HEK293 (cell line): ENCODE measurements around the gene C19orf33.

Source experiments
- BCL11A ChIP-seq: fragments of 450-650 bp; formaldehyde crosslinking; IDR thresholded peaks from 2 replicates; pipeline ENCODE4 v1.5.1; 2016; ENCODE audit warnings: low read depth, missing biosample characterization, missing genetic modification characterization
- GLI4 ChIP-seq: fragments of 450-650 bp; formaldehyde crosslinking; IDR thresholded peaks from 2 replicates; pipeline ENCODE4 v1.5.1; 2016; ENCODE audit warnings: missing biosample characterization, missing genetic modification characterization
- GLIS1 ChIP-seq: fragments of 450-650 bp; formaldehyde crosslinking; IDR thresholded peaks from 2 replicates; pipeline ENCODE4 v1.5.1; 2016; ENCODE audit warnings: missing biosample characterization, missing genetic modification characterization
- KLF16 ChIP-seq: fragments of 450-650 bp; formaldehyde crosslinking; IDR thresholded peaks from 2 replicates; pipeline ENCODE4 v1.5.1; 2017; ENCODE audit warnings: missing biosample characterization, missing genetic modification characterization
- KLF9 ChIP-seq: fragments of 450-650 bp; formaldehyde crosslinking; IDR thresholded peaks from 2 replicates; pipeline ENCODE4 v1.5.1; 2016; ENCODE audit warnings: missing biosample characterization, missing genetic modification characterization, low read depth
- OSR2 ChIP-seq: fragments of 450-650 bp; formaldehyde crosslinking; IDR thresholded peaks from 2 replicates; pipeline ENCODE4 v1.5.1; 2016; ENCODE audit warnings: missing biosample characterization, missing genetic modification characterization
- PRDM1 ChIP-seq: fragments of 450-650 bp; formaldehyde crosslinking; IDR thresholded peaks from 2 replicates; pipeline ENCODE4; 2016; ENCODE audit warnings: missing biosample characterization, missing genetic modification characterization
- SETDB1 ChIP-seq: IDR thresholded peaks from one replicate; pipeline ENCODE4 v1.6.1; 2017; ENCODE audit warnings: mild to moderate bottlenecking, low read length, moderate library complexity, mixed read lengths; ENCODE audit not compliant: insufficient read length
- SP3 ChIP-seq: fragments of 450-650 bp; formaldehyde crosslinking; IDR thresholded peaks from 2 replicates; pipeline ENCODE4 v1.5.1; 2016; ENCODE audit warnings: missing biosample characterization, missing genetic modification characterization
- ZFP37 ChIP-seq: fragments of 450-650 bp; formaldehyde crosslinking; IDR thresholded peaks from 2 replicates; pipeline ENCODE4 v1.5.1; 2016; ENCODE audit warnings: missing biosample characterization, missing genetic modification characterization
- ZNF24 ChIP-seq: fragments of 450-650 bp; formaldehyde crosslinking; IDR thresholded peaks from 2 replicates; pipeline ENCODE4 v1.5.1; 2016; ENCODE audit warnings: missing biosample characterization, missing genetic modification characterization
- ZNF302 ChIP-seq: fragments of 450-650 bp; formaldehyde crosslinking; IDR thresholded peaks from 2 replicates; pipeline ENCODE4 v1.5.1; 2016; ENCODE audit warnings: missing biosample characterization, missing genetic modification characterization, low read depth
- ZNF529 ChIP-seq: fragments of 450-650 bp; formaldehyde crosslinking; IDR thresholded peaks from 2 replicates; pipeline ENCODE4 v1.5.1; 2017; ENCODE audit warnings: missing genetic modification characterization, missing biosample characterization; ENCODE audit not compliant: insufficient replicate concordance
- ZNF623 ChIP-seq: fragments of 450-650 bp; formaldehyde crosslinking; IDR thresholded peaks from 2 replicates; pipeline ENCODE4 v1.5.1; 2016; ENCODE audit warnings: missing biosample characterization, missing genetic modification characterization
- ZNF660 ChIP-seq: fragments of 450-650 bp; IDR thresholded peaks from 2 replicates; pipeline ENCODE4 v1.5.1; 2018; ENCODE audit warnings: missing biosample characterization, mild to moderate bottlenecking, missing genetic modification characterization
- ZNF664 ChIP-seq: fragments of 450-650 bp; formaldehyde crosslinking; IDR thresholded peaks from 2 replicates; pipeline ENCODE4 v1.5.1; 2016; ENCODE audit warnings: missing biosample characterization, missing genetic modification characterization
- ZNF677 ChIP-seq: fragments of 450-650 bp; IDR thresholded peaks from 2 replicates; pipeline ENCODE4 v1.5.0; 2018; ENCODE audit warnings: missing biosample characterization, mild to moderate bottlenecking, missing genetic modification characterization, moderate library complexity
- ZNF707 ChIP-seq: fragments of 450-650 bp; formaldehyde crosslinking; IDR thresholded peaks from 2 replicates; pipeline ENCODE4 v1.5.1; 2016; ENCODE audit warnings: missing biosample characterization, missing genetic modification characterization
- ZNF785 ChIP-seq: fragments of 450-650 bp; formaldehyde crosslinking; IDR thresholded peaks from 2 replicates; pipeline ENCODE4 v1.5.1; 2016; ENCODE audit warnings: missing biosample characterization, missing genetic modification characterization
- ZNF791 ChIP-seq: fragments of 450-650 bp; formaldehyde crosslinking; IDR thresholded peaks from 2 replicates; pipeline ENCODE4 v1.5.1; 2016; ENCODE audit warnings: missing biosample characterization, missing genetic modification characterization
- ZNF792 ChIP-seq: fragments of 450-650 bp; formaldehyde crosslinking; IDR thresholded peaks from 2 replicates; pipeline ENCODE4 v1.5.1; 2016; ENCODE audit warnings: missing biosample characterization, missing genetic modification characterization
- ZNF837 ChIP-seq: fragments of 450-650 bp; formaldehyde crosslinking; IDR thresholded peaks from 2 replicates; pipeline ENCODE4 v1.5.1; 2016; ENCODE audit warnings: missing biosample characterization, missing genetic modification characterization
- ZSCAN23 ChIP-seq: fragments of 450-650 bp; formaldehyde crosslinking; IDR thresholded peaks from 2 replicates; pipeline ENCODE4 v1.5.1; 2016; ENCODE audit warnings: missing biosample characterization, missing genetic modification characterization
- ZXDB ChIP-seq: fragments of 450-650 bp; formaldehyde crosslinking; IDR thresholded peaks from 2 replicates; pipeline ENCODE4 v1.5.1; 2016; ENCODE audit warnings: missing biosample characterization, missing genetic modification characterization
- TF ChIP-seq, protein P1 (sequence below): sonication (generic); formaldehyde crosslinking; IDR thresholded peaks from 2 replicates; pipeline ENCODE4 v1.8.1; 2022; ENCODE audit warnings: mild to moderate bottlenecking, moderate library complexity, missing genetic modification reagents
- TF ChIP-seq, protein P2 (sequence below): fragments of 450-650 bp; formaldehyde crosslinking; IDR thresholded peaks from 2 replicates; pipeline ENCODE4 v1.5.1; 2016; ENCODE audit warnings: missing biosample characterization, missing genetic modification characterization
- TF ChIP-seq, protein P3 (sequence below): fragments of 450-650 bp; formaldehyde crosslinking; IDR thresholded peaks from 2 replicates; pipeline ENCODE4 v1.5.1; 2017; ENCODE audit warnings: missing biosample characterization, missing genetic modification characterization
- TF ChIP-seq, protein P4 (sequence below): fragments of 450-650 bp; formaldehyde crosslinking; IDR thresholded peaks from 2 replicates; pipeline ENCODE4 v1.5.0; 2017; ENCODE audit warnings: missing biosample characterization, missing genetic modification characterization, borderline replicate concordance
- TF ChIP-seq, protein P5 (sequence below): fragments of 450-650 bp; formaldehyde crosslinking; IDR thresholded peaks from 2 replicates; pipeline ENCODE4 v1.5.1; 2016; ENCODE audit warnings: missing biosample characterization, missing genetic modification characterization
- TF ChIP-seq, protein P6 (sequence below): fragments of 450-650 bp; formaldehyde crosslinking; IDR thresholded peaks from 2 replicates; pipeline ENCODE4 v1.5.1; 2016; ENCODE audit warnings: missing biosample characterization, missing genetic modification characterization

The C19orf33 gene

DNA sequence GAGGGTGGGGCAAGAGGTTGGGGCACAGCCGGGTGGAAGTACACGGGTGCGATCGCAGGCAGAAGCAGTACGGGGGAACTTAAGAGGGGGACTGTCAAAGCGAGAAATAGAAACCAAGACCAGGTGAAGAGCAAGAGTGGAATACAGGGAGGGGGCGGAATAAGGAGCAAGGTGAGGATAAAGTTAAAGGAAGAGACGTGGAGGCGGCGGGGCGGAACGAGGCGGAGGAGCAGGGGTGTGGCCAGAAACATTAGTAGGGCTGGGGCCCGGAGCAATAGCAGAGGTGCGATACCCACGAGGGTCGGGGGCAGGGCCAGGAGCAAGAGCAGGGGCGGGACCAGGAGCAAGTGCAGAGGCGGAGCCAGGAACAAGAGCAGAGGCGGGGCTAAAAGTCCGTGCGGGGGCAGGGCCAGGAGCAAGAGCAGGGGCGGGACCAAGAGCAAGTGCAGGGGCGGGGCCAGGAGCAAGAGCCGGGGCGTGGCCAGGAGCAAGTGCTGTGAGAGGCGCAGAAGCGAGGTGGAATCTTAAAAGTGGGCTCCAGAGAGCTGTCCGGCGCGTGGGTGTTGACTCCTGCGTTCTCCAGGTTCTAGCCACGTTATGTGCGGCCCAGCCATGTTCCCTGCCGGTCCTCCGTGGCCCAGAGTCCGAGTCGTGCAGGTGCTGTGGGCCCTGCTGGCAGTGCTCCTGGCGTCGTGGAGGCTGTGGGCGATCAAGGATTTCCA, 32.7 kb downstream of the C19orf33 start (continued):
- TF ChIP-seq KLF9 = peak; percentile 95
- TF ChIP-seq OSR2 = peak; percentile 59; the same call in 1 of the 2 replicates
- TF ChIP-seq BCL11A = 0 out of 2 replicates have a peak, but pooled peaks have one; percentile 70
- TF ChIP-seq ZNF660 = no peak; the same call in 1 of the 2 replicates
- TF ChIP-seq PRDM1 = peak; percentile 76
- TF ChIP-seq ZNF791 = peak; percentile 83
- TF ChIP-seq ZFP37 (tag by site-specific recombination) = peak; percentile 11; the same call in 1 of the 2 replicates
- peak; percentile 36; the same call in 1 of the 2 replicates for TF ChIP-seq ZNF623 (tag by site-specific recombination)
- TF ChIP-seq ZNF529 (tag by site-specific recombination) = no peak
- TF ChIP-seq ZNF837 (tag by site-specific recombination) = no peak
- TF ChIP-seq ZSCAN23 (tag by site-specific recombination) = peak; percentile 89; the same call in 1 of the 2 replicates
- TF ChIP-seq, protein P1, sequence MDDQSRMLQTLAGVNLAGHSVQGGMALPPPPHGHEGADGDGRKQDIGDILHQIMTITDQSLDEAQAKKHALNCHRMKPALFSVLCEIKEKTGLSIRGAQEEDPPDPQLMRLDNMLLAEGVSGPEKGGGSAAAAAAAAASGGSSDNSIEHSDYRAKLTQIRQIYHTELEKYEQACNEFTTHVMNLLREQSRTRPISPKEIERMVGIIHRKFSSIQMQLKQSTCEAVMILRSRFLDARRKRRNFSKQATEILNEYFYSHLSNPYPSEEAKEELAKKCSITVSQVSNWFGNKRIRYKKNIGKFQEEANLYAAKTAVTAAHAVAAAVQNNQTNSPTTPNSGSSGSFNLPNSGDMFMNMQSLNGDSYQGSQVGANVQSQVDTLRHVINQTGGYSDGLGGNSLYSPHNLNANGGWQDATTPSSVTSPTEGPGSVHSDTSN = no peak
- no peak for TF ChIP-seq ZNF302 (tag by site-specific recombination)
- TF ChIP-seq, protein P2, sequence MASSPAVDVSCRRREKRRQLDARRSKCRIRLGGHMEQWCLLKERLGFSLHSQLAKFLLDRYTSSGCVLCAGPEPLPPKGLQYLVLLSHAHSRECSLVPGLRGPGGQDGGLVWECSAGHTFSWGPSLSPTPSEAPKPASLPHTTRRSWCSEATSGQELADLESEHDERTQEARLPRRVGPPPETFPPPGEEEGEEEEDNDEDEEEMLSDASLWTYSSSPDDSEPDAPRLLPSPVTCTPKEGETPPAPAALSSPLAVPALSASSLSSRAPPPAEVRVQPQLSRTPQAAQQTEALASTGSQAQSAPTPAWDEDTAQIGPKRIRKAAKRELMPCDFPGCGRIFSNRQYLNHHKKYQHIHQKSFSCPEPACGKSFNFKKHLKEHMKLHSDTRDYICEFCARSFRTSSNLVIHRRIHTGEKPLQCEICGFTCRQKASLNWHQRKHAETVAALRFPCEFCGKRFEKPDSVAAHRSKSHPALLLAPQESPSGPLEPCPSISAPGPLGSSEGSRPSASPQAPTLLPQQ (tag by site-specific recombination) = peak; percentile 96
- no peak for TF ChIP-seq GLI4 (tag by site-specific recombination)
- peak; percentile 95 for TF ChIP-seq SP3 (tag by site-specific recombination)
- TF ChIP-seq ZNF24 (tag by site-specific recombination) = peak; percentile 78; the same call in 1 of the 2 replicates
- TF ChIP-seq, protein P3, sequence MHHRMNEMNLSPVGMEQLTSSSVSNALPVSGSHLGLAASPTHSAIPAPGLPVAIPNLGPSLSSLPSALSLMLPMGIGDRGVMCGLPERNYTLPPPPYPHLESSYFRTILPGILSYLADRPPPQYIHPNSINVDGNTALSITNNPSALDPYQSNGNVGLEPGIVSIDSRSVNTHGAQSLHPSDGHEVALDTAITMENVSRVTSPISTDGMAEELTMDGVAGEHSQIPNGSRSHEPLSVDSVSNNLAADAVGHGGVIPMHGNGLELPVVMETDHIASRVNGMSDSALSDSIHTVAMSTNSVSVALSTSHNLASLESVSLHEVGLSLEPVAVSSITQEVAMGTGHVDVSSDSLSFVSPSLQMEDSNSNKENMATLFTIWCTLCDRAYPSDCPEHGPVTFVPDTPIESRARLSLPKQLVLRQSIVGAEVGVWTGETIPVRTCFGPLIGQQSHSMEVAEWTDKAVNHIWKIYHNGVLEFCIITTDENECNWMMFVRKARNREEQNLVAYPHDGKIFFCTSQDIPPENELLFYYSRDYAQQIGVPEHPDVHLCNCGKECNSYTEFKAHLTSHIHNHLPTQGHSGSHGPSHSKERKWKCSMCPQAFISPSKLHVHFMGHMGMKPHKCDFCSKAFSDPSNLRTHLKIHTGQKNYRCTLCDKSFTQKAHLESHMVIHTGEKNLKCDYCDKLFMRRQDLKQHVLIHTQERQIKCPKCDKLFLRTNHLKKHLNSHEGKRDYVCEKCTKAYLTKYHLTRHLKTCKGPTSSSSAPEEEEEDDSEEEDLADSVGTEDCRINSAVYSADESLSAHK (tag by site-specific recombination) = no peak; the same call in 1 of the 2 replicates
- TF ChIP-seq ZXDB (tag by site-specific recombination) = peak; percentile 100
- no peak for TF ChIP-seq SETDB1
- TF ChIP-seq, protein P4, sequence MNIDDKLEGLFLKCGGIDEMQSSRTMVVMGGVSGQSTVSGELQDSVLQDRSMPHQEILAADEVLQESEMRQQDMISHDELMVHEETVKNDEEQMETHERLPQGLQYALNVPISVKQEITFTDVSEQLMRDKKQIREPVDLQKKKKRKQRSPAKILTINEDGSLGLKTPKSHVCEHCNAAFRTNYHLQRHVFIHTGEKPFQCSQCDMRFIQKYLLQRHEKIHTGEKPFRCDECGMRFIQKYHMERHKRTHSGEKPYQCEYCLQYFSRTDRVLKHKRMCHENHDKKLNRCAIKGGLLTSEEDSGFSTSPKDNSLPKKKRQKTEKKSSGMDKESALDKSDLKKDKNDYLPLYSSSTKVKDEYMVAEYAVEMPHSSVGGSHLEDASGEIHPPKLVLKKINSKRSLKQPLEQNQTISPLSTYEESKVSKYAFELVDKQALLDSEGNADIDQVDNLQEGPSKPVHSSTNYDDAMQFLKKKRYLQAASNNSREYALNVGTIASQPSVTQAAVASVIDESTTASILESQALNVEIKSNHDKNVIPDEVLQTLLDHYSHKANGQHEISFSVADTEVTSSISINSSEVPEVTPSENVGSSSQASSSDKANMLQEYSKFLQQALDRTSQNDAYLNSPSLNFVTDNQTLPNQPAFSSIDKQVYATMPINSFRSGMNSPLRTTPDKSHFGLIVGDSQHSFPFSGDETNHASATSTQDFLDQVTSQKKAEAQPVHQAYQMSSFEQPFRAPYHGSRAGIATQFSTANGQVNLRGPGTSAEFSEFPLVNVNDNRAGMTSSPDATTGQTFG (tag by site-specific recombination) = no peak
- TF ChIP-seq KLF16 (tag by site-specific recombination) = peak; percentile 96
- peak; percentile 31; the same call in 1 of the 2 replicates for TF ChIP-seq GLIS1
- TF ChIP-seq, protein P5, sequence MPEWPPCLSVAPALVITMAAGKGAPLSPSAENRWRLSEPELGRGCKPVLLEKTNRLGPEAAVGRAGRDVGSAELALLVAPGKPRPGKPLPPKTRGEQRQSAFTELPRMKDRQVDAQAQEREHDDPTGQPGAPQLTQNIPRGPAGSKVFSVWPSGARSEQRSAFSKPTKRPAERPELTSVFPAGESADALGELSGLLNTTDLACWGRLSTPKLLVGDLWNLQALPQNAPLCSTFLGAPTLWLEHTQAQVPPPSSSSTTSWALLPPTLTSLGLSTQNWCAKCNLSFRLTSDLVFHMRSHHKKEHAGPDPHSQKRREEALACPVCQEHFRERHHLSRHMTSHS (tag by site-specific recombination) = no peak
- peak; percentile 53; the same call in 1 of the 2 replicates for TF ChIP-seq ZNF707
- TF ChIP-seq ZNF785 (tag by site-specific recombination) = peak; percentile 97
- no peak; the same call in 1 of the 2 replicates for TF ChIP-seq ZNF664 (tag by site-specific recombination)
- TF ChIP-seq ZNF677 (tag by site-specific recombination) = no peak
- TF ChIP-seq ZNF792 (tag by site-specific recombination) = peak; percentile 83; the same call in 1 of the 2 replicates
- TF ChIP-seq, protein P6, sequence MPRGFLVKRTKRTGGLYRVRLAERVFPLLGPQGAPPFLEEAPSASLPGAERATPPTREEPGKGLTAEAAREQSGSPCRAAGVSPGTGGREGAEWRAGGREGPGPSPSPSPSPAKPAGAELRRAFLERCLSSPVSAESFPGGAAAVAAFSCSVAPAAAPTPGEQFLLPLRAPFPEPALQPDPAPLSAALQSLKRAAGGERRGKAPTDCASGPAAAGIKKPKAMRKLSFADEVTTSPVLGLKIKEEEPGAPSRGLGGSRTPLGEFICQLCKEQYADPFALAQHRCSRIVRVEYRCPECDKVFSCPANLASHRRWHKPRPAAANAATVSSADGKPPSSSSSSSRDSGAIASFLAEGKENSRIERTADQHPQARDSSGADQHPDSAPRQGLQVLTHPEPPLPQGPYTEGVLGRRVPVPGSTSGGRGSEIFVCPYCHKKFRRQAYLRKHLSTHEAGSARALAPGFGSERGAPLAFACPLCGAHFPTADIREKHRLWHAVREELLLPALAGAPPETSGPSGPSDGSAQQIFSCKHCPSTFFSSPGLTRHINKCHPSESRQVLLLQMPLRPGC (tag by site-specific recombination) = peak; percentile 54; the same call in 1 of the 2 replicates
